Measurements from ENCODE around the gene ETFA. TPM values are rescaled to one million over a fixed set of nuclear protein-coding genes. Genes with fewer than 3 reads are reported as not detected.
A peak's percentile ranks its signal among the peaks of the same experiment; 100 is the strongest.

ETFA gene
- 497 TPM for total RNA-seq
- long read RNA-seq, transcript ETFA-203 (12 exons, 2,287 nt) = major isoform, 514 of 688 reads
- long read RNA-seq, transcript ETFA-202 (11 exons, 1,346 nt) = minor isoform, 86 of 688 reads
- long read RNA-seq, partial matches to known transcripts = 33 of 688 reads
- long read RNA-seq, other reads (novel, unspliced or antisense) = 49 of 688 reads

DNA sequence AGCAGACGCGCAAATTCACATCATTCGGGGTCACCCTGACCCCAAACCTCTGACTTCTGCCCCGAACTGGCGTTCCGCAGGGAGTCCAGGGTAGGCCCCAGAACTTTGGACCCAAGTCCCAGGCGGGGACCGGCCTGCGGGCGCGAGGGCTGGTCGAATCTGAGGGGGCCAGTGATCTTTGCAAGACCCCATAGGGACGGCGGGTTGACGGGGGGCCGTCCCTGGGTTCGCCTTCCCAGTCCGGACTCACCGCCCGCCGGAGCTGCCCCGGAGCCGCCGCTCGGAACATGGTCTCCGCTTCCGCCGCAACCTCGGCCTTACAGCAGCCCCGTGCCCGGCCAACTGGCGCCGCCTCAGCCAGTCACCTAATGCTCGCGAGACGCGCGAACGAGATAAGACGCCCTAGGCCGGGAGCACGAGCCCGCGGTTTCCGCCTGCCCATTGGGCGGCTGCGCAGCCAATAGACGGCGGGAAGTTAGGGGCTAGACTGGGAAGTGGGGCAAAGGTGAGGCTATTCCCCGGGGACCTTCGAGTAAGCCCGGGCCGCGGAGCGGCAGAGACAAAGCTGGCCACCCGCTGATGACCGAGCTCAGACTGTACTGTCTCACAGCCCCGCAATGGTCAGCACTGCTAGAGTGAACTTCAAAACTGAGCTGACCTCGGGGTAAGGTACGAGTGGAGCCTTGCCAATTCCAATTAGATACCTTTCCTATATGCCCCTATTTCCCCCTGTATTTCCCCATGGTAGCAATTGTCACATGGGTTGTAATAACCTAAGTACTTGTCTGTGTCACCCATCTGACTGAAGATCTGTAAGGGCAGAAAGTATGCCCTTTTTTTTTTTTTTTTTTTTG is at the start of gene ETFA:
Gene ETFA (minus strand): TSS at position 370 of the 854 bp plus-strand sequence. CDS start 81 bp downstream, at position 289.
- intact Hi-C loops (cut with micrococcal nuclease) = no loop called here
- ATAC-seq (peak; percentile 98), DNase-seq (peak; percentile 99)

GRCh38 chr15:76360416-76360815 is 49.1 kb upstream of the ETFA start:
- ATAC-seq (no peak), DNase-seq (no peak)
- intact Hi-C loops (cut with micrococcal nuclease) = no loop called here

GRCh38 chr15:76359152-76359551 is 47.9 kb upstream of the ETFA start:
- ATAC-seq = no peak
- DNase-seq = no peak
- intact Hi-C loops (cut with micrococcal nuclease) = no loop called here

DNA sequence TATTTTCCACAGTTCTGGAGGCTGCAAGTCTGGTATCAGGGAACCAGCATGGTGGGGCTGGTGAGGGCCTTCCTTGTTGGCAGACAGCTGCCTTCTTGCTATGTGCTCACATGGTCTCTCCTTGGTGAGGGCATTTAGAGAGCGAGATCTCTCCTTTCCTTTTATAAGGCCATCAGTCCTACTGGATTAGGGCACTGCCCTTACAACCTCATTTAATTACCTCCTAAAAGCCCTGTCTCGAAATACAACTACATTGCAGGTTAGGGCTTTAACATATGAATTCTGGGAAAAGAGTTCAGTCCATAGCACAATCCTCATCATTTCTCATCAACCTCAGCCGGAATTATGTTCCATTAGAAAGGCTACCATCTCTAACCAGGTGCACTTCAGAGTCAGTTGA is 47.2 kb upstream of the ETFA start:
- DNase-seq = no peak
- intact Hi-C loops (cut with micrococcal nuclease) = no loop called here
- ATAC-seq = no peak

DNA sequence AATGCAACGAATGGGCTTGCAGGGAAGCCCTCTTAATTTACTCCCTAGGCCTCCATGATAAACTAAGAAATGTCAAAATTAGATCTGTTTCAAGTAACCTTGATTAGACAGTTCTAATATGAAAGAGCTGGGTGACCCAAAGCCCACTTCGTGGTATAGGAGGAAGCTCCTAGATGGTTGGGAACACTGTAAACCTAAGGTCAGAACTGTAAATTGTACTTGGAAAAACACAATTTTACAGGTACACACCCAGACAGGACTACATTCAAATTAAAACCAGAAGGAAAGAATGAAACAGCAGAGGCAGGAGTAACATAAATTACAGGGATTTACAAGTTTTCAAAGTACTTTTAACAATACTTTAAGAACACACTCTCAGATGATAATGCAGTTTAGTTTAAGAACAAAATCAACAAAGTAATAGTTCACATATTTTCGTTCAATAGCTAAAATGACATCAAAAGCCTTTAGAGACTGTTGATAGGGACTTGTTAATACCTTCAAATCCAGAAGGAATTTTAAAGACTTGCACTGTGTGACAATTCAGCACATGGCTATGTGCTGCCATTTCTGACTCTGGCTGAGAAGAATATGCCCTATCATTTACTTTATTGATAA is 43.7 kb upstream of the ETFA start:
- DNase-seq (no peak), ATAC-seq (no peak)
- intact Hi-C loops (cut with micrococcal nuclease) = no loop called here

DNA sequence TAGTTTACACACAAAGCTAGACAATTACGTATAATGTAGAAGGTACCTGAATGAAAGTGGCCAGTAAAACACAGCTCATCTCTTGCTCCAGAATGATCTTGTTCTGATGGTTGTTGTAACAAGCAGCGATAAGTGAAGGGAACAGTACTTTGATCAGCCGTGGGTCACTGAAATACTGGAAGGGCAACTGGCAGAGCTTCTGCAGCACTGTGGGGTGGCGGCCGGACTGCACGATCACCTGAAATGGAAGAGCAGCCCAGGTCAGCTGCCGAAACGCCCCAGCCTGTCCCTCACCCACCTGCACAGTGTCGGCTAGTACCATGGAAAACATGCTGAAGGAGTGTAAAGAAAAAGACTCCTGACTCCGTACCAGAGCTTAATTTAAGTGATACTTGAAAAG is 42.6 kb upstream of the ETFA start:
- ATAC-seq = no peak
- DNase-seq = no peak
- intact Hi-C loops (cut with micrococcal nuclease) = no loop called here

GRCh38 chr15:76353023-76353577 is 41.8 kb upstream of the ETFA start:
- intact Hi-C loops (cut with micrococcal nuclease) = no loop called here
- DNase-seq (no peak), ATAC-seq (no peak)

DNA sequence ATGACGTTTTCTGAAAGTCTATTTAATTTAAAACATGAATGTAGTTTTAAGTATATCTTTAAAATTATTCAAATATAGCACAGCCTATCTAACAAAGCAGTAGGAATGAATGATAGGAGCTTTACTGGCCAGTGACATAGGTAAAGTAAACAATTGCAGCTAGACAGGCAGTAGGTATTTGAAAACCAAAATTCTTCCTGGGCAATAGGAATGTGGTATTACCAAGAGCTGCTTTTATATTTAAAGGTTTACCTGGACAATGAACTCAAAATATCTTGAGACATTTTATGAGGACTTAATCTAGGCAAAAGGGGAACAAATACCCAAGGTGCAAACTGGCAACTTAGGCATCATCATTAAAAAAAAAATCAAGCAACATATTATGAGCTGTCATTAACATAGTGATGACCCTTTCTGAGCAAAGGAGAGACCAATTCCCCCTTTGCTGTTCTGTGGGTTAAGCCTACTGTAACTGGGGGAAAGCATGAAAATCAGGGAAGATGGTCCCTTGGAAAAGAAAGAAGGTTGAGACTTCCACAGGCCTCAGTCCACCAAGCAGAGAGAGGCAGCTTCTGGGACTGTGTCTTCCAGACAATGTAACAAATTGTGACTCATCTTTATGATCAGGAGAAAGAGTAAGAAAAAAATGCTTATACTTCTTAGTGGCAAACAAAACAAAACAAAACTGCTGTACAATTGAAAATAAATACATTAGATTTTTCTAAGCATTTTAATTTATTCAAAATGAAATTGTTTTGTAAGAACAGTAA is 38.2 kb upstream of the ETFA start:
- intact Hi-C loops (cut with micrococcal nuclease) = no loop called here
- DNase-seq (no peak), ATAC-seq (no peak)

DNA sequence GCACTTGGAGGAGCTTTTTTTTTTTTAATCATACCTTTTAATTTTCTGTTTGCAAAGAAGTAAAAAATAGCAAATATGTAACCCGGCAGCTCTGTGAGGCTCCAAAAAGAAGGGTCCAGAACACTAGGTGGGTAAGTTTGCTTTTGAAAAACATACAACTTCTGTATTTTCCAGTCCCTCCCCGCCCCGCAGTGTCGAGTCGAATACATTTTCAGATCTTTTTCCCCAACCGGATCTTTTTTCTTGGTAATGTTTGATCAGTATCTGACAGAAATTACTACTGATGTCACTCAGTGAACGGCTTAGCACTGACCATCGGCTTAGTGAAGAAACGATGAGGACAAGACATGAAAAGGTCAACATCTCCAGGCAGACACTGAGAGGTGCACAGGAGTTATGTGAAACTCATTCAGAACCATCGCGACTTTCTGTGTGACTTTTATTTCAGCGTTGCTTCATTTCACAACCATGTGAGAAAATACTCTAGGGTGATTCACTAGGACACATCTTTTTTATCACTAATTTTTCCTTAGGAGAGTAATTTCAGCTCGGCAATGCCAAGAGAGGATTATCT is 36.3 kb upstream of the ETFA start:
- ATAC-seq (no peak), DNase-seq (no peak)
- intact Hi-C loops (cut with micrococcal nuclease) = no loop called here

- DNase-seq = no peak
- intact Hi-C loops (cut with micrococcal nuclease) = no loop called here
- ATAC-seq = peak; percentile 26
Observed at GRCh38 chr15:76346669-76347481, 35.6 kb upstream of the ETFA start.

- peak; percentile 22 for ATAC-seq
- no peak for DNase-seq
- intact Hi-C loops (cut with micrococcal nuclease) = no loop called here
Observed at GRCh38 chr15:76345880-76346668, 34.8 kb upstream of the ETFA start.

GRCh38 chr15:76345583-76345879 is 34.3 kb upstream of the ETFA start:
- ATAC-seq = no peak
- no peak for DNase-seq
- intact Hi-C loops (cut with micrococcal nuclease) = no loop called here

GRCh38 chr15:76344893-76345582 is 33.8 kb upstream of the ETFA start:
- no peak for DNase-seq
- intact Hi-C loops (cut with micrococcal nuclease) = no loop called here
- no peak for ATAC-seq

- ATAC-seq (no peak), DNase-seq (no peak)
- intact Hi-C loops (cut with micrococcal nuclease) = no loop called here
Observed at GRCh38 chr15:76343313-76343996, 32.2 kb upstream of the ETFA start.

DNA sequence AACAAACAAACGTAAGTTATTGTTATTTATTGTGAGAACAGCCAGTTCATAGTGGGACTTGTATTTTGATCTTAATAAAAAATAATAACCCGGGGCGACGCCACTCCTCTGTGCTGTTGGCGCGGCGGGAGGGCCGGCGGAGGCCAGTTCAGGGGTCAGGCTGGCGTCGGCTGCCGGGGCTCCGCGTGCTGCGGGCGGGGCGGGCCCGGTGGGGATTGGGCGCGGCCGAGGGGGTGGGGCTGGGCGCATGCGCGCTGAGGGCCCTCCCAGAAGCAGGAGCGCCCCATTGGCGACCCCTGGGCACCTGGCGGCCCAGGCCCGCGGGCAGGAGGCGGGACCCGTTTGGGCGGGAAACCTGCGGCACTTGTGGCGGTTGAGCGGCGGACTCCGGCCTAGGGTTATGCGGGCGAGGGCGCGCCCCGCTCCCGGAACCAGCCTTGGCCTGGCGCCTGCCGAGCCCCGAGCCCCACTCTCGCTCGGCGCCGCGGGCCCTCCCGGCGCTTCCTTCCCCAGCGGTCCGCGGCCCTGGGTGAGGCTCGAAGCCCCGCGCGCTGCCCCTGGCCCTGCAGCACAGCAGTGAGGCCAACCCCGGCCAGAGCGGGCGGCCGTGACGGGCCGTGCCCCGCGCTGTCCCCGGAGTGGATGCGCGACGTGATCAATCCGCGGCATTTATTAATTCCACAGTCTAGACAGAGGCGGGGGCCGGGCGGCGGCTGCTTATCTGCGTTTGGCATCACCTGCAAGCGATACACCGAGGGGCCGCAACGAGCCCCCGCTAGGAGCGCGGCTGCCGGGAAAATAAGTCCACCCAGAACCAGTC is 31.3 kb upstream of the ETFA start:
- DNase-seq = no peak
- no peak for ATAC-seq
- intact Hi-C loops (cut with micrococcal nuclease) = no loop called here

- intact Hi-C loops (cut with micrococcal nuclease) = no loop called here
- no peak for ATAC-seq
- no peak for DNase-seq
Observed at GRCh38 chr15:76342058-76342381, 30.8 kb upstream of the ETFA start.

Data from left ventricle myocardium superior (tissue), 1 donor.